GM19452 (cell line): Measurements from ENCODE around the gene MACO1.

Experiments used
- ATAC-seq: cut with Tn5 transposase; IDR thresholded peaks from one replicate; pipeline ENCODE4 v1.9.1; 2021; ENCODE audit not compliant: unreplicated experiment

MACO1 gene

DNA sequence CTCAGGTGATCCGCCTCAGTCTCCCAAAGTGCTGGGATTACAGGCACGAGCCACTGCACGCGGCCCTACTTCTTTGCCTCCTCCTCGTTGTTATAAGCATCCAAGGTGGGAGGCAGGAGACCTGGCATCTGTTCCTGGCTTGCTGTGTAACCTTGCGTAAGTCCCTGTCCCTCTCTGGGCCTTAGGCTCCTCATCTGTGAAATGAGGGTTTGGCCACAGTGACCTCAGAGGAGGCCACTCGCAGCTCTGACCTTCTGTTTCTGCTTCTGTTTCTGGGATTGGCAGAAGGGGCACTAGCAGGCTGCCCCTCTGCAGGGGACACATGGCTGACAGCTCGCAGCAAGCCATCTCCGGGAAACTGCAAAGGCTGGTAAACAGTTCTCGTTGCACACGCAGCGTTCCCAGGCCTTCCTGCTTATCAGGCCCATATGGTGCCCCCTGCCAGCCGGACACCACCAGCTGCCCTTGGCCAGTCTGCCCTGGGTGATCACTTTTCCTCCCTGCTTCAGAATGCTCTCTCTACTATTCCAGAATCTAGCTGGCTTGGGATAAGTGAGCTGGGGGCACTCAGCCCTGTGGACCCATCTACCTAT, 110.1 kb downstream of the MACO1 start:
- ATAC-seq, result no peak

DNA sequence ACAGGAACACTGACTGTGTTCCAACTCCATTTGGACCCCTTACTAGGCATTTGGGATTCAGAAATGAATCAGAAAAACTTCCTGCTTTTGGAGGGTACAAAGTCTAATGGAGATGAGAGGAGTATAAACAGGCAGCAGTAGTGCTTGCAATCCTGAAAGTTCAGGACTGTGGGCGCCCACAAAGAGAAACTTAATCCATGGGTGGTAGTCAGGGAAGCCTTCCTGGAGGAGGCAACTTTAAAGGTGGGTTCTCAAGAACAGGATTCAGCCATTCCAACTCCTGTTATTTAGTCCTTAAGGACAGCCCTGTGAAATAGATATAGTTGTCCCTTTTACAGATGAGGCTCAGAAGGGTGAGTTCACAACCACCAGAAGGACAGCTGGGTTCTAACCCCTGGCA, 110.7 kb downstream of the MACO1 start:
- no peak for ATAC-seq

DNA sequence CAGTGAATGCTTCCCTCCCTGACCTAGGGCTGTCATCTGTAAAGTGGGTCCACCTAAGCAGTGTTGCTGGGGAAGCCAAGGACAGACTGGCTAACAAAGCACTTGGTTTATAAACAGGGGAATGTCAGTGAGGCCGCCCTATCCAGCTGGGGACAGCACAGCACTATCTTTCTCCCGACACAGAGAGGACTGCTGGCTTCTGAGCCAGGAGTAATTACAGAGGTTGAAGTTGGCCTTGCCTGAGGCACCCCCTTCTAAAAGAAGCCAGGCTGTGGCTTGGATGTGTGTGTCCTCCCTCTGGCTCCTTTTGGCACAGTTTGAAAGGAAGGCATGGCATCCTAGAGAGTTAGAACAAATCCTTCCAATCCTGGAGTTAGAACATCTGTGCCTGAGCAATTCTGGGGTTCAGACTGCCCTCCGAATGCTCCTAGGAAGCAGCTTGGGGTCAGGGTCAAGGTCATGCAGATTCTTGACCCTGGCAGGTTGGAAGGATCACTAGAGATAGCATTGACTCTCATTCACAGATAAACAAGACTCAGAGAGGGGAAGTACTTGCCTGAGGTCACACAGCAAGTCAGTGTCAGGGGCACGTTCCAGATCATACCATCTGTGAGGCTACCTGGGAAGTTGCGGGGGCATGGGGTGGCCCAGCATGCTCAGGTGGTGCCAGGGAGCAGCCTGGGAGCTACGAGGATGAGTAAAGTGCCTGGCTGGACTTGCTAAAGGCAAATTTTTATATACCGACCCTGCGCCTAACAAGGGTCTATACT, 111.4 kb downstream of the MACO1 start:
- ATAC-seq, result no peak

DNA sequence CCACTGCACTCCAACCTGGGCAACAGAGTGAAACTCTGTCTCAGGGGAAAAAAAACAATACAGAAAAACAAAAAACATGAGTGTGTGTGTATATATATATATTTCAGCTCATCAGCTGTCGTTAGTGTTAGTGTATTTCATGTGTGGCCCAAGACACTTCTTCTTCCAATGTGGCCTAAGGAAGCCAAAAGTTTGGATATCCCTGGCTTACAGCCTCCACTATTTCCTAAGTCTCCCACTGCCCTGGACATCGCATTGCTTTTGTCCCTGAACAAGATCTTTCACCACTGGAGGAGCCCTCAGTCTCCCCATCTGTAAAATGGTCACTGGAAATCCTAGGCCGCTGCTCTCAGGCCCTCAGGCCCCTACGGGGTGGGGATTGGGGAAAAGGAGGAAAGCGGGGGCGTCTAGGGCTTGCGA, 112.3 kb downstream of the MACO1 start:
- no peak for ATAC-seq

DNA sequence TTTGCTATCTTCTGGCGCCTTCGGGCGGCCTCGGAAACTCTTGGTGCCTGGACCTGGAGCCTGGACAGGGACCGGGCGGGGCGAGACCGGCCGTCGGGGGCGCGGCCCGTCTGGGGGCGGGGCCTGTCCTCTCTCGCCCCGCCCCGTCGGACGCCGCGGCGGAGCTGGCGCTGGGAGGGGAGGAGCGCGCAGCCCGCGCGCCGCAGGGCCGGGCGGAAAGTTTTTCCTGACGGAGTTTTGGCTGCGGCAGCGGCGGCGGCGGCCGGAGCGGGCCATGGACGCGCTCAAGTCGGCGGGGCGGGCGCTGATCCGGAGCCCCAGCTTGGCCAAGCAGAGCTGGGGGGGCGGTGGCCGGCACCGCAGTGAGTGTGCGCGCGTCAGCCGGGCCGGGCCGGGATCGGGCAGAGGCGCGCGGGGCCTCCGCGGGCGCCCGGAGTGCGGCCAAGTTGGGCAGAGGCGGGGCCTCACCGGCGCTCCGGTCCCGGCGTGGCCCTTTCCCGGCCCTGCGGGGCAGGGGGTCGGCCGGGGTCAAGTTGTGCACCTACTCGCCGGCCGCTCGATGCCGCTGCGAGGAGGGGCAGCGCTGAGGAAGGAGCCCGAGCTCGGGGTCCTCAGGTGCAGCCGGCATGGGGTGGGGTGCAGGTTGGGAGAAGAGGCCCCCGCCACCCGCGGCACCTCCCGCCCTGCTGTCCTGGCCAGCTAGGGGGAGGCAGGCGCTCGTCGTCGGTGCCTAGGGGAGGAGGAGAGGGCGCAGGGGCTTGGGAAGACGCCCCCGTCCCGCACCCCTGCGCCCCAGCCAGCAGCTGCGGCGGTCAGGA, 112.9 kb downstream of the MACO1 start, which contains the start of gene LDLRAP1:
Gene LDLRAP1 (plus strand): TSS at position 182 of the 818 bp plus-strand sequence. CDS start 93 bp downstream, at position 275.
- peak; percentile 82 for ATAC-seq

DNA sequence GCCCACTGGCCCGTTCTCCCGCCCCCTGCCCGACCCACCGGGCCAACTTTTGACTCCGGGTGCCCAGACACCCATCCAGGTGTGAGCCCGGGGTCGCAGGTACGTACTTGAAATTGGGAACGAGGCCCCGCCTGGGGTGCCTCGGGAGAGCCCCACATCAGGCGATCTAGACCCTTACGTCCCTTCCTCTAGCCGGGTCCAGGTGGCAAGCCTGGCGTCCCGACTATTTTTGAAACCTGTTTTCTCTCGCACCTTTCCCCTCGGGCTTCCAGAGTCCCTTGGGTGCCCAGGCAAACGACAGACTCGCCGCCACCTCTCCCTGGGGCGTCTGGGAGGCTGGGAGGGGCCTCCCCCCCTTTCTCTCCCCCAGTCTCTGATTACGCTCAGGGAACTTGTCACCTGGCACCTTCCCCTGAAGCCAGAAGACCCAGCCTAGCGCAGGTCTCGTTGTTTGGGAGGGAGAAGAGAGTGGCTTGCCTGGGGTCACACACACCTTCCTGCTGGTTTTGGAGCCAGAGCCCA, 113.6 kb downstream of the MACO1 start:
- ATAC-seq, result no peak

DNA sequence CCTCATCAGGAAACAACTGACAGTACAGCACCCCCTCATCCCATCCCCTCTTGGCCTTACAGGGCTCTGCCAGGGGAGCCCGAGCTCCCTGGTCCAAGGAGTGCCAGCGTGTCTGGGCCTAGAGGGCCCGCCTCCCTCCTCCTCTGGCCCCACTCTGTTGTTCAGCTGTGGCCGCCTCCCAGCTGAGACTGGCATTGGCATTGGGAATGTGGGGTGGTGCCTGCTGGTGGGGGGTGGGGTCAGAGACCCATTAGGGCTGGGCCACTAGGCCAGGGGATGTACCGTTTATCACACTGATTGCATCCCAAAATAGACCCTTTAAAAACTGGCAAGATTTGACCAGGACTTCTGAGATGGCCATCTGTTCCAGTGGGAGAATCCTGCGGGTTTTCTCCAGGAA, 114.1 kb downstream of the MACO1 start:
- ATAC-seq, result no peak

DNA sequence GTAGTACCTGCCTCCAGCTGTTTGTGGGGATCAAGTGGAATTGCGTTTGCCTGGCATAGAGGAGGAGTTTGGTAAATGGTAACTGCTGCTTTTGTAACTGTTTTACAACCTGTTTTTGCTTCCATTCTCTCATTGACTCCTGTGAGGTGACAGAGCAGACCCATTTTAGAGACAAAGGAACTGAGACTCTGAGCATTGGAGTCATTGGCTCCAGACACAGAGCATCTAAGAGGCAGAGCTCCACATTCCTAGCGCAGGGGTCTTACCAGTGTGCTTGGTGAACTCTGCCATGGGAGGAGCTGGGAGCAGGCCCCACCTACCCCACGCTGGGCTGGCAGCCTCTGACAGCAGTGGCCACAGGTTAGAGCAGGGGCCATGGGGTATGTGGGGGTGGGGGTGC, 115.1 kb downstream of the MACO1 start:
- no peak for ATAC-seq

DNA sequence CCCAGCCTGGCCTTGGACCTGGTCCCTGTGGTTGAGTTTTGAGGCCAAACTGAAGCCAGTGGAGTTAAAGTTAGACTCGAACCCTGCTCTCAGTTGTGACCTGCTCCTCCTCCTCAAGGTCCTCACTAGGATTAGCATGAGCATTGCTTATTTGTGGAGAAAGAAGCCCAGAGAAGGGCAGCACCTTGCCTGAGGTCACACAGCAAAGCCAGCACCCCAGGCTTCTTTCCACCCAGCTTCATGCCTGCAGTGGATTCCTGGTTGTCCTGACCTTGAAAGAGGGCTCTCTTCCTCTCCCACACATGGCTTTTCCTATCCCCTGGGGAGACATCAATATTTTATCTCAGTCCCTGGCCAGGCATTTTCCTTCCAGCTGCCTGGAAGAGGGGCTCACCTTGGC, 115.5 kb downstream of the MACO1 start:
- ATAC-seq, result no peak

DNA sequence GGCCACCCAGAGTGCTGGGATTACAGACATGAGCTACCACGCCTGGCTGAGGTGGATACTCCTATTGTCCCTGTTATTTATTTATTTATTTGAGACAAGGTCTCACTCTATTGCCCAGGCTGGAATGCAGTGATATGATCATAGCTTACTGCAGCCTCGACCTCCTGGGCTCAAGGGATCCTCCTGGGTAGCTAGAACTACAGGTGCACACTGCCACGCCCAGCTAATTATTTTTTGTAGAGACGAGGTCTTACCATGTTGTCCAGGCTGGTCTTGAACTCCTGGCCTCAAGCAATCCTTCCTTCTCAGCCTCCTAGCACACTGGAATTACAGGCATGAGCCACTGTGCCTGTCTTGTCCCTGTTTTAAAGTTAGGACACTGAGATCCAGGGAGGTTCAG, 117.9 kb downstream of the MACO1 start:
- no peak for ATAC-seq

DNA sequence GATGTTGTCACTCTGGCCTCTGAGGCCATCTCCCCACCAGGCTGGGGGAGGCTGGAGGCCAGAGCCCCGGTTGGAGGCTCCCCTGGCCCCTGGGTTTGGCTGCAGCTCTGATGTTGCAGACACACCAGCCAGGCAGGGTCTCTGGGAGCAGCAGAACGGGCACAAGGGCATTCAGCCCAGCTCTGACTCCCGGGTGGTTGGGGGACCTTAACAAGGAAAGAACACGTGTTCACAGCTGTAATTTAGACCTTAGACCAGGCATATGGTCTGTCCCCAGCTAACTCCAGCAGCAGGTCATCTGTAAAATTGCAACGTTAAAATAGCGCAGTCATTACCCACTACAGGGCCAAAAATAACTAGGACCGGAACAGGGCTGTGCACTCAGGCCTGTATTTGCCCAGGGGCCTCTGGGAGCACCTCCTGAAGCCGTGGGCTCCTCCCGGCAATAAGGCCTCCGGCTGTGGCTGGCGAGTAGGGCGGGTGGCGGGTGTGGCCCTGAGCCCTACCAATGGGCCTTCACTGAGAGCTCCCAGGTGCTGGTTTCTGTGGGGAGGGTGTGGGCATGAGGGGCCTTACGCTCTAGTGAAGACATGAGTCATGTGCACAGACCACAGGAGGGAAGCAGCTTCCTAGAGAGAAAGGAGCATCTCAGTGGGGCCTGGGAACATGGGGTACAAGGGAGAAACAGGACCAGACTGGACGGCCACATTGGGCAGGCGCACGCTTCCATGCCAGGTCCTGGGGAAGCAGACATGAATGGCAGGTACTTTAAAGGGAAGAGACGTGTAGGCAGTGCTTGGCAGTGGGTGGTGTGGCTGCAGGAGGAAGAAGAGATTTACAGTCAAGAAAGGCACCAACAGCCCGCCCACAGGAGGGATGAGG, 118.8 kb downstream of the MACO1 start:
- peak; percentile 76 for ATAC-seq
